Vagina (tissue), 2 donors: ENCODE results near the gene SLC25A23. TPM values are rescaled to one million over a fixed set of nuclear protein-coding genes. Genes with fewer than 3 reads are reported as not detected.

Experiments
- DNase-seq, 2 donors: peaks; one replicate each; pipeline ENCODE4 v3.0.0-alpha.2; 2017; ENCODE audit errors: extremely low spot score in 2 of 2
- H3K27ac ChIP-seq: fragments of 200-600 bp; sonication (generic); one replicate; pipeline ENCODE4 v1.5.1; 2019
- H3K27me3 ChIP-seq: fragments of 200-600 bp; sonication (generic); one replicate; pipeline ENCODE4 v1.5.1; 2019
- H3K36me3 ChIP-seq, 2 donors: fragments of 200-600 bp; sonication (generic); one replicate each; pipeline ENCODE4 v1.5.1; 2017 to 2019
- H3K4me1 ChIP-seq: fragments of 200-600 bp; sonication (generic); one replicate; pipeline ENCODE4 v1.5.1; 2019
- H3K4me3 ChIP-seq, 2 donors: fragments of 200-600 bp; sonication (generic); 1 replicate in 1 of 2; 2 replicates in 1 of 2; pipeline ENCODE4 v1.5.1; 2016 to 2019
- H3K9me3 ChIP-seq: fragments of 200-600 bp; sonication (generic); one replicate; pipeline ENCODE4 v1.5.1; 2019
- POLR2A ChIP-seq, 2 donors: fragments of 450-650 bp; IDR thresholded peaks; one replicate each; pipeline ENCODE4 v1.6.1; 2017; ENCODE audit warnings: antibody characterized with exemption in 2 of 2, mild to moderate bottlenecking in 2 of 2, moderate library complexity in 2 of 2
- POLR2AphosphoS5 ChIP-seq, 2 donors: sonication (generic); formaldehyde crosslinking; IDR thresholded peaks; one replicate each; pipeline ENCODE4 v1.9.0; 2017; ENCODE audit warnings: antibody characterized with exemption in 2 of 2, mild to moderate bottlenecking in 2 of 2, low read depth in 1 of 2; ENCODE audit not compliant: insufficient read depth in 1 of 2
- intact Hi-C: fragments of 100-400 bp; cut with DNase I; formaldehyde crosslinking; loops from one replicate; pipeline ENCODE4 v1.15.1; 2023
- total RNA-seq: library from RNA; depleted of rRNA; stranded (reverse); fragments of >200 nt; gene quantifications from one replicate; pipeline ENCODE4 v1.2.3, GENCODE V29; 2016
- TF ChIP-seq, protein P1 (sequence below), 3 experiments: fragments of 450-650 bp in 2 of 3; fragments of 200-600 bp in 1 of 3; sonication (generic) in 1 of 3; IDR thresholded peaks; one replicate each; pipeline ENCODE4 v1.5.1; 2017 to 2019; ENCODE audit warnings: antibody characterized with exemption in 3 of 3, mild to moderate bottlenecking in 2 of 3, moderate library complexity in 2 of 3

The SLC25A23 gene
- total RNA-seq, 1 donor from 2014 or later: 27.5 TPM

DNA sequence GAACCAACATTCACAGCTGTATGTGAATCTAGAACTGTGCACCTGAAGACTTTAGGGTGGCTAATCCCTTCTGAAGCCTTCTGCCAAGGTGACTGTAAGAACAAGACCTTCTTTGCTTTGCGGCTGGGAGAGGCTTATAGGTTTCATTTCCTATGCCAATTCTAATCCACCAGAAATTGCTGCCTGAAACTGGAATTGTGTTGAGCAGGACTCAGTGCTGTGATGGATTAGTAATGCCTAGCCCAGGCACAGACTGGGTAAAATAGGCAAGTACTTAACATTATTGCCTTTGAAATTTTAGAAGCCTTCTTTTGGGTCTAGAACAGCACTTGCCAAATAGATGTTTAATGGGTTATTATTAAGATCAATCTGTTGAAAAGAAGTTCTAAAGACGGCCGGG, 11.5 kb downstream of the SLC25A23 start:
- DNase-seq: no peak
- Histone ChIP-seq H3K4me1 (no peaks in the 10 kb centered on the region), H3K27ac (no peak overlapping the region), H3K4me3 (no peak overlapping the region), H3K9me3 (no peaks in the 10 kb centered on the region), H3K27me3 (no peaks in the 10 kb centered on the region), H3K36me3 (peaks cover 0 to 3% of the 10 kb centered on the region in 2 donors)
- intact Hi-C loops: no loop called here
- TF ChIP-seq POLR2A (IDR thresholded peaks at IDR 0.05) (no peak), POLR2AphosphoS5 (IDR thresholded peaks at IDR 0.05; ENCODE audit: insufficient read depth in 1 of 2, low read depth in 1 of 2) (no peak)
- TF ChIP-seq, protein P1, sequence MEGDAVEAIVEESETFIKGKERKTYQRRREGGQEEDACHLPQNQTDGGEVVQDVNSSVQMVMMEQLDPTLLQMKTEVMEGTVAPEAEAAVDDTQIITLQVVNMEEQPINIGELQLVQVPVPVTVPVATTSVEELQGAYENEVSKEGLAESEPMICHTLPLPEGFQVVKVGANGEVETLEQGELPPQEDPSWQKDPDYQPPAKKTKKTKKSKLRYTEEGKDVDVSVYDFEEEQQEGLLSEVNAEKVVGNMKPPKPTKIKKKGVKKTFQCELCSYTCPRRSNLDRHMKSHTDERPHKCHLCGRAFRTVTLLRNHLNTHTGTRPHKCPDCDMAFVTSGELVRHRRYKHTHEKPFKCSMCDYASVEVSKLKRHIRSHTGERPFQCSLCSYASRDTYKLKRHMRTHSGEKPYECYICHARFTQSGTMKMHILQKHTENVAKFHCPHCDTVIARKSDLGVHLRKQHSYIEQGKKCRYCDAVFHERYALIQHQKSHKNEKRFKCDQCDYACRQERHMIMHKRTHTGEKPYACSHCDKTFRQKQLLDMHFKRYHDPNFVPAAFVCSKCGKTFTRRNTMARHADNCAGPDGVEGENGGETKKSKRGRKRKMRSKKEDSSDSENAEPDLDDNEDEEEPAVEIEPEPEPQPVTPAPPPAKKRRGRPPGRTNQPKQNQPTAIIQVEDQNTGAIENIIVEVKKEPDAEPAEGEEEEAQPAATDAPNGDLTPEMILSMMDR (IDR thresholded peaks at IDR 0.05): no peak

DNA sequence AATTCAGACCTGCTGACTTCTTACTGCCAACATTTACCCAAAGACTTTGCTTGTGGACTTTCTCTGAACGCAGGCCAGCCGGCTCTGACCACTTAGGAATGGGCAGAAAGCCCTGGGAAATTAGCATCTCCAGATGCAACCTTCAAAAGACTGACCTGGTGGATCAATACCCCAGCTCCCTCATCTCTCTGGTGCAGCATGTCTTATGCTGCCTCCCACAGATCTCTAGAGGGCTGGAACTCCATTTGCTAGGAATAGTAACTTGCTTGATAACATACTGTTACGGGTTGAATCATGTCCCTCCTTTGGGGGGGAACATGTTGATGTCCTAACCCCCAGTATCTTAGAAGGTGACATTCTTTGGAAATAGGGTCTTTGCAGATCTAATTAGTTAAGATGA, 13.1 kb downstream of the SLC25A23 start:
- Histone ChIP-seq H3K4me1 (no peaks in the 10 kb centered on the region), H3K36me3 (no peaks in the 10 kb centered on the region), H3K4me3 (no peak overlapping the region), H3K9me3 (no peaks in the 10 kb centered on the region), H3K27ac (no peak overlapping the region), H3K27me3 (no peaks in the 10 kb centered on the region)
- intact Hi-C loops: no loop called here
- TF ChIP-seq, protein P1 (IDR thresholded peaks at IDR 0.05): no peak
- TF ChIP-seq POLR2A (IDR thresholded peaks at IDR 0.05) (no peak), POLR2AphosphoS5 (IDR thresholded peaks at IDR 0.05; ENCODE audit: insufficient read depth in 1 of 2, low read depth in 1 of 2) (no peak)
- no peak for DNase-seq

DNA sequence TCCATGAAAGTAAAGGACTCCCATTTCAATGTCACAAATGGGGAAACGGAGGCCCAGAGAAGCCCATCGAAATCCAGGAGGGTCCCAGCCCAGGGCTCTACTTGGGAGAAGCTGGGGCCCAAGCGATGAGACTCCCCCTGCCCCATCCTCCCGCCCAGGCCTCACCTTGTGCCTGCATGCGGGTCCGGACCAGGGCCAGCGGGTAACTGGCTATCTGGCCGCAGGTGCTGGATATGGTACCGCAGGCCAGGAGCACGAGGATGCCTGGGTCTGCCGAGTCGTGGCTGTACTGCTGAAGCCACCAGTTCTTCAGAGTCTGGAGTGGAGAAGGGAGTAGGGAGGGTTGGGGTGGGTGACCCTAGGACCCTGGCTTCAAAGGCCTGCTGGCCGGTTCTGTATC, 15.6 kb downstream of the SLC25A23 start:
- TF ChIP-seq, protein P1 (IDR thresholded peaks at IDR 0.05): no peak
- no peak for TF ChIP-seq POLR2AphosphoS5 (IDR thresholded peaks at IDR 0.05; ENCODE audit: insufficient read depth in 1 of 2, low read depth in 1 of 2)
- TF ChIP-seq POLR2A (IDR thresholded peaks at IDR 0.05): no peak
- no peak overlapping the region for H3K4me3 ChIP-seq
- DNase-seq: no peak
- H3K27me3 ChIP-seq: no peaks in the 10 kb centered on the region
- H3K36me3 ChIP-seq: no peaks in the 10 kb centered on the region
- H3K9me3 ChIP-seq: no peaks in the 10 kb centered on the region
- H3K4me1 ChIP-seq: no peaks in the 10 kb centered on the region
- intact Hi-C loops: no loop called here
- H3K27ac ChIP-seq: no peak overlapping the region

DNA sequence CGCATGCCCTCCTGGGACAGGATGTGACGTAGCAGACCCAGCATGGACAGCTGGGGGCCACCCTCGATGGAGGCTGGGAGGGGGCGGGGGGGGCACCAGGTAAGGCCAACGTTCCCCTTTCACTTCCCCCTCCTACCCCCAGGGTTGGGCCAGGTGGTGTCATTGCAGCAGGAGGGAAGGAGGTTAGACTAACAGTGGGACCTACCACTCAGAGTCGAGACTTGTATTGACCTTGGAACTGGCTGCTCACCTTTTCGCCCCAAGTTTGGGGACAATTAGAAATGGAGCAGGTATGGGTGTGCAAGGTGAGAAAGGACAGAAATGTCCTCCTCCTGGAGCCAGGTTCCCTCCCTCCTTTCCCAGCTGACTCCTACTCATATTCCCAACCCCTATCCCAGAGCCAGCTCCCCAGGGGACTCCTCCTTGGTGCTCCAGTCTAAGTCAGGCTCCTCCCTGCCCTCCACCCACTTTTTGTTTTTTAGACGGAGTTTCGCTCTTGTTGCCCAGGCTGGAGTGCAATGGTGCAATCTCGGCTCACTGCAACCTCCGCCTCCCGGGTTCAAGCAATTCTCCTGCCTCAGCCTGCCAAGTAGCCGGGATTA, 17.4 kb downstream of the SLC25A23 start:
- no peaks in the 10 kb centered on the region for H3K4me1 ChIP-seq
- H3K36me3 ChIP-seq: no peaks in the 10 kb centered on the region
- no peak overlapping the region for H3K27ac ChIP-seq
- no peaks in the 10 kb centered on the region for H3K9me3 ChIP-seq
- H3K4me3 ChIP-seq: no peak overlapping the region
- DNase-seq: no peak
- no peak for TF ChIP-seq POLR2A (IDR thresholded peaks at IDR 0.05)
- no peak for TF ChIP-seq POLR2AphosphoS5 (IDR thresholded peaks at IDR 0.05; ENCODE audit: insufficient read depth in 1 of 2, low read depth in 1 of 2)
- TF ChIP-seq, protein P1 (IDR thresholded peaks at IDR 0.05): no peak
- no peaks in the 10 kb centered on the region for H3K27me3 ChIP-seq
- intact Hi-C loops: no loop called here

DNA sequence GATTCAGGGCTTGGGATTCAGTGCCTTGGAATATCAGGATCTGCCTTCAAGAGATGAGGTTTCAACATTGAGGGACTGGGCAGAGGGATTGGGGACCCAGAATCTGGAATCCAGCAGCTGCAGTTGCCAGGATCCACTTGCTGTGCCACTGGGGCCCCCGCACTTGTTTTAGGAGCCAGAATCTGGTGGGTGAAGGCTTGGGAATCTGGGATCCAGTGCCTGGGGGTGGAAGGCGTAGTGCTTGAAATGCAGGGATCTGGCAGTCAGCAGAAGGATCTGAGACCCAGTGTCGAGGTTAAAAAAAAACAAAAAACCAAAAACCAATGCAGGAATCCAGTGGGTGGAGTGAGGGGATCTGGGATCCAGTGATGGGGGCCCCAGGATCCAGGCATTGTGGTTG, 18.7 kb downstream of the SLC25A23 start:
- intact Hi-C loops: no loop called here

More for the DNA sequence above, 18.7 kb downstream of the SLC25A23 start:
- DNase-seq: no peak
- TF ChIP-seq POLR2AphosphoS5 (IDR thresholded peaks at IDR 0.05; ENCODE audit: insufficient read depth in 1 of 2, low read depth in 1 of 2) (no peak), POLR2A (IDR thresholded peaks at IDR 0.05) (no peak)
- TF ChIP-seq, protein P1 (IDR thresholded peaks at IDR 0.05): no peak
- no peaks in the 10 kb centered on the region for H3K27me3 ChIP-seq
- H3K9me3 ChIP-seq: no peaks in the 10 kb centered on the region
- no peaks in the 10 kb centered on the region for H3K4me1 ChIP-seq
- no peak overlapping the region for H3K27ac ChIP-seq
- H3K36me3 ChIP-seq: no peaks in the 10 kb centered on the region
- H3K4me3 ChIP-seq: no peak overlapping the region
